Esophagus squamous epithelium (tissue), 4 donors: ENCODE data around the gene SEC31A.

Source experiments
- CTCF ChIP-seq, 6 experiments: fragments of 450-650 bp in 4 of 6; fragments of 200-600 bp in 2 of 6; sonication (generic) in 2 of 6; IDR thresholded peaks; one replicate each; pipeline ENCODE4 v1.5.1; 2016 to 2019; ENCODE audit warnings: antibody characterized with exemption in 6 of 6, mild to moderate bottlenecking in 4 of 6, moderate library complexity in 4 of 6
- POLR2A ChIP-seq, 4 donors: fragments of 450-650 bp; IDR thresholded peaks; one replicate each; pipeline ENCODE4 v1.6.1; 2017; ENCODE audit warnings: antibody characterized with exemption in 4 of 4, mild to moderate bottlenecking in 4 of 4, moderate library complexity in 3 of 4

DNA sequence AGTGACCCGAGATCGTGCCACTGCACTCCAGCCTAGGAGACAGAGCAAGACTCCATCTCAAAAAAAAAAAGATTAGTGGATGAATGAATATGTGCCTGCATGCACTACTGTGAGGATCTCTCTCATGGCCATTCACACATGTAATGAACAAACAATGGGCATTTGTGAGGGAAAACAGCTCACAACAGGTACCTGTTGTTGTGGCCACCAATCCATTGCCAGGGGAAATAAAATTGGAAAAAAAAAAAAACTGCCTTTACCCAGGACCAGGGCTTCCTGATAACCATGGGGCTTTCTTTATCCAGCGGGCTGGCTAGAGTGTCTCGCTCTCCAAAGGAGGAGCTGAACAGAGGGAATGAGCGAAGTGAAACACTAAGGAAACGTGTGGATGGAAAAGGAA is 99.8 kb downstream of the SEC31A start:
- TF ChIP-seq POLR2A (IDR thresholded peaks at IDR 0.05): no peak
- no peak for TF ChIP-seq CTCF (IDR thresholded peaks at IDR 0.05)
